Left lung (tissue), 10 donors: ENCODE data around the gene UBE2M. TPM values are rescaled to one million over a fixed set of nuclear protein-coding genes. Genes with fewer than 3 reads are reported as not detected.

Source experiments
- ATAC-seq: fragments of 200-7000 bp; cut with Tn5 transposase; one replicate; pipeline ENCODE4 v1.9.1; 2020; ENCODE audit warnings: moderate library complexity
- DNase-seq, 4 donors: peaks; one replicate each; pipeline ENCODE4 v3.0.0-alpha.2; 2013 to 2020
- H3K27ac ChIP-seq, 2 donors: fragments of 200-600 bp; sonication (generic) in 1 of 2; one replicate each; pipeline versions ENCODE4 v1.5.0 to v1.8.0; 2020 to 2021
- H3K27me3 ChIP-seq, 2 donors: fragments of 200-600 bp; sonication (generic) in 1 of 2; one replicate each; pipeline versions ENCODE4 v1.5.0 to v1.8.0; 2020 to 2021
- H3K36me3 ChIP-seq, 2 donors: fragments of 200-600 bp; sonication (generic) in 1 of 2; one replicate each; pipeline versions ENCODE4 v1.5.0 to v1.8.0; 2020 to 2021
- H3K4me1 ChIP-seq, 2 donors: fragments of 200-600 bp; one replicate each; pipeline ENCODE4 v1.8.0; 2021
- H3K4me3 ChIP-seq, 2 donors: fragments of 200-600 bp; sonication (generic) in 1 of 2; one replicate each; pipeline versions ENCODE4 v1.5.0 to v1.8.0; 2020 to 2021; ENCODE audit warnings: mild to moderate bottlenecking in 1 of 2
- H3K9me3 ChIP-seq, 2 donors: fragments of 200-600 bp; sonication (generic) in 1 of 2; one replicate each; pipeline versions ENCODE4 v1.5.0 to v1.8.0; 2020 to 2021
- intact Hi-C, 2 donors: fragments of 100-400 bp; cut with DNase I; formaldehyde crosslinking; loops; one replicate each; pipeline versions ENCODE4 v1.11.2 to v1.14.2; 2022
- polyA plus RNA-seq, 6 donors: library from polyadenylated mRNA; unstranded; fragments of 120-200 nt; gene quantifications; one replicate each; pipeline ENCODE4 v1.2.1, GENCODE V29; 2013; ENCODE audit not compliant: insufficient read length in 6 of 6
- total RNA-seq, 2 donors: library from RNA; stranded (reverse); fragmentation: NEBNext Ultra II Directional; extraction: Animal tissue kit (Norgen Biotek cat#: 25700); gene quantifications; one replicate each; pipeline ENCODE4 v1.2.1, GENCODE V29; 2021
- TF ChIP-seq, protein P1 (sequence below), 2 donors: fragments of 200-600 bp; sonication (generic) in 1 of 2; IDR thresholded peaks; one replicate each; pipeline versions ENCODE4 v1.5.0 to v1.8.0; 2021; ENCODE audit warnings: antibody characterized with exemption in 2 of 2
- donor health status: DM: no; HTN: yes; CAD: no.
- donor health status: DM: no; HTN: no; CAD: no.

Gene UBE2M
- total and polyA plus RNA-seq, 8 donors, result 54.9 to 85.9 (median 74.0) TPM

GRCh38 chr19:58536852-58537798, 21.3 kb downstream of the UBE2M start:
- no peak overlapping the region for H3K27ac ChIP-seq
- no peaks in the 10 kb centered on the region for H3K36me3 ChIP-seq
- no peak for ATAC-seq
- no peak overlapping the region for H3K4me3 ChIP-seq
- intact Hi-C loops, result no loop called here
- peaks cover 6 to 19% of the 10 kb centered on the region in 2 donors for H3K27me3 ChIP-seq
- TF ChIP-seq, protein P1, sequence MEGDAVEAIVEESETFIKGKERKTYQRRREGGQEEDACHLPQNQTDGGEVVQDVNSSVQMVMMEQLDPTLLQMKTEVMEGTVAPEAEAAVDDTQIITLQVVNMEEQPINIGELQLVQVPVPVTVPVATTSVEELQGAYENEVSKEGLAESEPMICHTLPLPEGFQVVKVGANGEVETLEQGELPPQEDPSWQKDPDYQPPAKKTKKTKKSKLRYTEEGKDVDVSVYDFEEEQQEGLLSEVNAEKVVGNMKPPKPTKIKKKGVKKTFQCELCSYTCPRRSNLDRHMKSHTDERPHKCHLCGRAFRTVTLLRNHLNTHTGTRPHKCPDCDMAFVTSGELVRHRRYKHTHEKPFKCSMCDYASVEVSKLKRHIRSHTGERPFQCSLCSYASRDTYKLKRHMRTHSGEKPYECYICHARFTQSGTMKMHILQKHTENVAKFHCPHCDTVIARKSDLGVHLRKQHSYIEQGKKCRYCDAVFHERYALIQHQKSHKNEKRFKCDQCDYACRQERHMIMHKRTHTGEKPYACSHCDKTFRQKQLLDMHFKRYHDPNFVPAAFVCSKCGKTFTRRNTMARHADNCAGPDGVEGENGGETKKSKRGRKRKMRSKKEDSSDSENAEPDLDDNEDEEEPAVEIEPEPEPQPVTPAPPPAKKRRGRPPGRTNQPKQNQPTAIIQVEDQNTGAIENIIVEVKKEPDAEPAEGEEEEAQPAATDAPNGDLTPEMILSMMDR (IDR thresholded peaks at IDR 0.05), result no peak
- peaks cover 9 to 15% of the 10 kb centered on the region in 2 donors for H3K4me1 ChIP-seq
- DNase-seq, result no peak
- H3K9me3 ChIP-seq, result no peaks in the 10 kb centered on the region

DNA sequence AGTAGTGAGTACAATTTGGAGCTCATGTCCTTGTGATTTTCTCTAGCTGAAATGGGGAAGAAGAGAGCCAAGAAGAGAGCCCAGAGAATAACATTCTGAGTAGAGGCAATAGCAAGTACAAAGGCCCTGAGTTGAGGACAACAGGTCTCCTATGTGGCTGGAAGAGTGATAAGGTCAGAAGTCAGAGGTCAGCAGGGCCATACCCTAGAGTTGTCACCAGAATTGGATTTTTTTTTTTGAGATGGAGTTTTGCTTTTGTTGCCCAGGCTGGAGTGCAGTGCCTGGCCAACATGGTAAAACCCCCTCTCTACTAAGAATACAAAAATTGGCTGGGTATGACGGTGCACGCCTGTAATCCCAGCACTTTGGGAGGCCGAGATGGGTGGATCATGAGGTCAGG, 22.6 kb downstream of the UBE2M start:
- Histone ChIP-seq H3K4me3 (no peak overlapping the region), H3K9me3 (no peaks in the 10 kb centered on the region), H3K27me3 (peaks cover 6 to 27% of the 10 kb centered on the region in 2 donors), H3K36me3 (no peaks in the 10 kb centered on the region), H3K27ac (no peak overlapping the region), H3K4me1 (peaks cover 9 to 15% of the 10 kb centered on the region in 2 donors)
- DNase-seq (no peak), ATAC-seq (no peak)
- intact Hi-C loops, result no loop called here
- TF ChIP-seq, protein P1 (IDR thresholded peaks at IDR 0.05), result no peak

DNA sequence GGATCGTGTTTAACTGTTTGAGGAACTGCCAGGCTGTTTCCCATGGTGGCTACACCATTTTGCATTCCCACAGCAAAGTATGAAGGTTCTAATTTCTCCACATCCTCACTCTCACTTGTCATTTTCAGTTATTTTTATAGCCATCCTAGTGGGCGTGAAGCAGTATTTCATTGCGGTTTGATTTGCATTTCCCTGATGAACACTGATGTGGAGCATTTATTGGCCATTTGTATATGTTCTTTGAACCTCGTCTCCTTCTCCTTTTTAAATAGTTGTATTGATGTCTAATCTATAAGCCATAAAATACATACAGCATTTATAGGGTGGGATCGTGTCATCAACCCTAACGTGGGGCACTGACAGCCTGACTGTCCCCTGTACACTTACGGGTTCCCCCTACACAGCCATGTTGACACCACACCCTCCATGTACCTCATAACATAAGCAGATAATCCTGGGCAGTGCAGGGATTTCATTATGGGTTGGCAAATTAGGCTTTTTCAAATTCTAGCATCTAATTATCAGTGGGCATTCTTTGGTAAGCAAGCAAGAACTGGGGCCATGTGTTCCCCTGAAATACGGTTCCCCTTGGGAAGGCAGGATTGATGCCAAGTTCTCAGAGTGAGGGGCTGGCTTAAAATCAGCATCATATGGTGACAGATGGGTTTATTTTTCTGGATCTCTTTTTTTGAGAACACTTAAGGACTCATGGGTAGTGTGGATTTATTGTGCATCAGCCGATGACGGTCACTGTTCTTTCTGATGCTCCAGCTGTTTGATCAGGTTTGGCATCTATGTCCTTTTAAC, 27.2 kb downstream of the UBE2M start:
- Histone ChIP-seq H3K4me3 (no peak overlapping the region), H3K9me3 (no peaks in the 10 kb centered on the region), H3K4me1 (no peaks in the 10 kb centered on the region), H3K36me3 (no peaks in the 10 kb centered on the region), H3K27me3 (peaks cover 0 to 10% of the 10 kb centered on the region in 2 donors), H3K27ac (no peak overlapping the region)
- no peak for ATAC-seq
- TF ChIP-seq, protein P1 (IDR thresholded peaks at IDR 0.05), result no peak
- intact Hi-C loops, result no loop called here
- DNase-seq, result no peak

- Histone ChIP-seq H3K4me1 (no peaks in the 10 kb centered on the region), H3K9me3 (no peaks in the 10 kb centered on the region), H3K4me3 (no peak overlapping the region), H3K27ac (no peak overlapping the region), H3K36me3 (no peaks in the 10 kb centered on the region), H3K27me3 (peaks cover 0 to 10% of the 10 kb centered on the region in 2 donors)
- DNase-seq (no peak), ATAC-seq (no peak)
- intact Hi-C loops, result no loop called here
- TF ChIP-seq, protein P1 (IDR thresholded peaks at IDR 0.05), result no peak
Measured at GRCh38 chr19:58529405-58529804, 29.0 kb downstream of the UBE2M start.

DNA sequence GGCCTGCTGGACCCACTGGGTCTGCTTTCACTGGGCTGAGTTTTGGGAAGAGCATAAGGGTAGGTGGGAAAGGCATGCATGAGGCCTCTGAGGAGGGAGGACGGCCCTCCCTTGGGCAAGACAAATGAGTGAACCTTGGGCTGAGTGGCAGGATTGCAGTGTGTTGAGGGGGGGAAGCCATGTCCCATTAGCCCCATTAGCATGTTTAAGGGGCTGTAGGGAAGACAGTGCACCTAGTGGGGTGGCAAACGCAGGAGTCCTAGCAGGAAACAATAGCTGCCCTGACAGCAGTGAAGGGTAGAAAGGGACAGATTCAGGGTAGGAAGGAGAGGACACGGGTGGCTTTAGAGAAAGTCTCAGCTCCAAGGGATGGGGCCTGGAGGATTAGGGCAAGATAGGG, 35.7 kb downstream of the UBE2M start:
- Histone ChIP-seq H3K27me3 (no peaks in the 10 kb centered on the region), H3K4me1 (peaks cover 9 to 20% of the 10 kb centered on the region in 2 donors), H3K9me3 (no peaks in the 10 kb centered on the region), H3K36me3 (no peaks in the 10 kb centered on the region), H3K4me3 (no peak overlapping the region), H3K27ac (no peak overlapping the region)
- no peak for ATAC-seq
- TF ChIP-seq, protein P1 (IDR thresholded peaks at IDR 0.05), result no peak
- intact Hi-C loops, result no loop called here
- DNase-seq, result no peak
